Measurements from ENCODE around the gene SPACA9.

SPACA9 gene

DNA sequence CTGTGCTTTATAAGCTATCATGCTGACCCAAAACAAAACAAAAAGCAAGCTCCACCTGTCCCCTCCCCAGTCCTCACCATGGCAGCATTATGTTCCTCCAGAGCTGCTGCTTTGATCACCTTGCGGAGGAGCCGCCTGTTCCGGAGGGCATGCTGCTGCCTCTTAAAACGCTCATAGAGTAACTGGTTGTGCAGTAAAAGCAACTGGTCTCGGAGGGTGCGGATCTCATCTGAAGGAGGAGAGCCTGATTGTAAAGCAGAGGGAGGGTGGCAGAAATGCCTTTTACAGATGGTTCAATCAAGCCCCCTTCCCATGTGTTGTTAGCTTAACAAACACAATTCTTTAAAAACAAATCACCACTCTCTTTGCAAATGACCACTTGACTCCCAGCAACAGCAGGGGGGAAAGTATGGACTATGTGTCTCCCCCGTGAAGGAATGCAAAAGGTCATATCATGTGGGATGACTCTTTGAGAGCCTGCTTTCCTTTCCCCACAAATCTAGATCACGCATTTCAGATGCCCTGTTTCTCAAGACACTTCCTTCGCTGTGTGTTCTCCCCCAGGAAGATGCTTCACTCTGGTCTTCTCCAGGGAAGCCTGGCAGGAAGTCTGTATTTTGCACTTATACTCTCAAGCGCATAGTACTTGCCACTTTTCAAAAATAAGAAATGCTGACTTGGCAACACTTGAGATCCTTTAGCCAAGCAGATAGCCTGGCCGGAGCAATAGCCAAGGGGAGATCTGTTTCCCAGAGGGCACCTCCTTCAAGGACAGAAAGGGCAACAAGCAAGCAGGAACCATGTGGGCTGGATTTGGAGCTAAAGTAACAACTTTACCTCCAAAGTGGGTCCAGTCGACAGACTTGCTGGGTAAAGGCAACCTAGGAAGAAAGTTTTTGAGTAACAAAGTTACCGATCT, 25.1 kb downstream of the SPACA9 start:
- TF ChIP-seq, protein P1, sequence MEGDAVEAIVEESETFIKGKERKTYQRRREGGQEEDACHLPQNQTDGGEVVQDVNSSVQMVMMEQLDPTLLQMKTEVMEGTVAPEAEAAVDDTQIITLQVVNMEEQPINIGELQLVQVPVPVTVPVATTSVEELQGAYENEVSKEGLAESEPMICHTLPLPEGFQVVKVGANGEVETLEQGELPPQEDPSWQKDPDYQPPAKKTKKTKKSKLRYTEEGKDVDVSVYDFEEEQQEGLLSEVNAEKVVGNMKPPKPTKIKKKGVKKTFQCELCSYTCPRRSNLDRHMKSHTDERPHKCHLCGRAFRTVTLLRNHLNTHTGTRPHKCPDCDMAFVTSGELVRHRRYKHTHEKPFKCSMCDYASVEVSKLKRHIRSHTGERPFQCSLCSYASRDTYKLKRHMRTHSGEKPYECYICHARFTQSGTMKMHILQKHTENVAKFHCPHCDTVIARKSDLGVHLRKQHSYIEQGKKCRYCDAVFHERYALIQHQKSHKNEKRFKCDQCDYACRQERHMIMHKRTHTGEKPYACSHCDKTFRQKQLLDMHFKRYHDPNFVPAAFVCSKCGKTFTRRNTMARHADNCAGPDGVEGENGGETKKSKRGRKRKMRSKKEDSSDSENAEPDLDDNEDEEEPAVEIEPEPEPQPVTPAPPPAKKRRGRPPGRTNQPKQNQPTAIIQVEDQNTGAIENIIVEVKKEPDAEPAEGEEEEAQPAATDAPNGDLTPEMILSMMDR (IDR thresholded peaks at IDR 0.05; ENCODE audit: low read depth, low read length): no peak
- no peak for DNase-seq (ENCODE audit: extremely low read depth, low read depth)

DNA sequence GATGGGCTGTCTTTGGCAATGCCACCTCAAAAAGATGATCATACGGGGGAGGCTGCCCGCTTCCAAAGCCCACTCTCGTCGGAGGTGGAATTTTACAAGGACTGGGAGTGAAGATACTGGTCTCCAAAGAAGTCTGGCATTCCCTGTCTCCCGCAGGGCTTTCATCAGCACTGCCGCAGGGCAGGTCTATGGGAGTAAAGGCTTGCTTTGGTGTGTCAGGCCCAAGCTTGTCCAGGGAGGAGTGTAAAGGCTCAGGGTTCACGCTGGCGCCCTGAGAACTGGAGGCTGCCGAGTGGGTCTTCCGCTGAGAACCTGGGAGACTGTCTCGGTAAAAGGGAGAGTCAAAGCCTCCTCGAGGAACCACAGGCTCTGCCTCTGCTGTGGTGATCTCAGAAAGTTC, 27.0 kb downstream of the SPACA9 start:
- DNase-seq (ENCODE audit: extremely low read depth, low read depth): no peak
- TF ChIP-seq, protein P1 (IDR thresholded peaks at IDR 0.05; ENCODE audit: low read depth, low read length): no peak

DNA sequence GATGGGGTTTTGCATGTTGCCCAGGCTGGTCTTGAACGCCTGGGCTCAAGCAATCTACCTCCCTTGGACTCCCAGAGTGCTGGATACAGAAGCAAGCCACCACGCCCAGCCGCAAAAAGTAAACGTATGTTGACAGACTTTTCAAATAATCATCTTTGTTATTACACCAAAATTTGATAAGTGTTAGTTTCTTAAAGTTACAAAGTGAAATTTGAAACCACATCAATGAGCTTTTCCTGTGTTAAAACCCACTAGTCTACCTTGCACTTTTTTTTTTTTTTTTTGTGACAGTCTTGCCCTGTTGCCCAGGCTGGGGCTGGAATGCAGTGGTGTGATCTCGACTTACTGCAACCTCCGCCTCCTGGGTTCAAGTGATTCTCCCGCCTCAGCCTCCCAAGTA, 29.9 kb downstream of the SPACA9 start:
- TF ChIP-seq, protein P1 (IDR thresholded peaks at IDR 0.05; ENCODE audit: low read depth, low read length): no peak
- DNase-seq (ENCODE audit: extremely low read depth, low read depth): no peak

DNA sequence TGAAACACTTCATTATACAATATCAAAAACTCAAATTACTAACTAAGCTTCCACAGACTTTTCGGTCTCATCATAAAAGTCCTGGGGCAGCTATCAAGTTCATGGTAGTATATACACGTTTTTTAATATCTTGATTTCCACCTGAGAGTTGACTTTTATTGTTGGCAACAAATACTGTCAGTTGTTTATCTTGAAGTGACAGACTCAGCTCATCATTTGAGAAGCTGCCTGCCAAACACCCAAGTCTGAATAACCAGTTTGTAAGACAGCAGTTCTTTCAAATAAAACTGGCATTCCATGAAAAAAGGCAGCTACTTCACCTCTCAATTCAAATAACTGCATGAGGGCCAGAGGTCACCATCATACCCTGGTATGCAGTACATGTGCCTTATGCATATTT, 30.6 kb downstream of the SPACA9 start:
- no peak for DNase-seq (ENCODE audit: extremely low read depth, low read depth)
- TF ChIP-seq, protein P1 (IDR thresholded peaks at IDR 0.05; ENCODE audit: low read depth, low read length): no peak

DNA sequence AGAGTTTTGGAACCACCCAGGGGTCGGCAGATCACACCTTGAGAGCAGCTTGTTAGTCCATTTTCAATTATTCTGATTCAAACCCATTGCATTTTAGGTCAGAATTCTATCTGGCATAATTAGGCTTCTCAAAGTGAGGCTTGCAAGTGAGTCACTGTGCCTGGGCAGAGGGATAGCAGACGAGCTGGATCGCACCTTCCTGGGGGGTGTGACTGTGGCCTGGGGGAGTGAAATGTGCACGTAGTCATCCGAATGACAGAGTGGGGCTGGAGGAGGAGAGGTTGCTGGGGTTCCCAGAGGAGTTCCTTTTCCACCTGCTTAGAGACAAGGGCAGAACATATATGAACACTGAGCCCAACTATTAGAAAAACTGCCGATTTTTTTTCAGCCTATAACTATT, 31.7 kb downstream of the SPACA9 start:
- no peak for DNase-seq (ENCODE audit: extremely low read depth, low read depth)
- TF ChIP-seq, protein P1 (IDR thresholded peaks at IDR 0.05; ENCODE audit: low read depth, low read length): no peak

DNA sequence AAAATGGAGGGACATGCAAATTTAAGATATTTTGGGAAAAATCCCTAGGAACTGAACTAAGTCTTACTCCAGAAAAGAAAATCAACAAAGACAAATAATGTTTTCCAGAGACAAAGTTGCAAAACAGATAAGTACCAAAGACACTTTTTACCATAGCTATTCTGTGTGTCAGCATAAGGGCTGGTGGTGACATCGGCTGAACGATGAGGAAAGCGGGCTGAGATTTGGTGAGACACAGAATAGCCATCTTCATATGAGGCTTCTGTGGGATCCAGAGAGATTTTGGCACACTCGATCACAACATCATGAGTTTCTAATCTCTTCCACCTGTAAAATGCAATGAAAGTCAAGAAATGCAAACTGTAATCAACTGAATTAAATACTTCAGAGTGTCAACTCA, 33.4 kb downstream of the SPACA9 start:
- TF ChIP-seq, protein P1 (IDR thresholded peaks at IDR 0.05; ENCODE audit: low read depth, low read length): no peak
- no peak for DNase-seq (ENCODE audit: extremely low read depth, low read depth)

DNA sequence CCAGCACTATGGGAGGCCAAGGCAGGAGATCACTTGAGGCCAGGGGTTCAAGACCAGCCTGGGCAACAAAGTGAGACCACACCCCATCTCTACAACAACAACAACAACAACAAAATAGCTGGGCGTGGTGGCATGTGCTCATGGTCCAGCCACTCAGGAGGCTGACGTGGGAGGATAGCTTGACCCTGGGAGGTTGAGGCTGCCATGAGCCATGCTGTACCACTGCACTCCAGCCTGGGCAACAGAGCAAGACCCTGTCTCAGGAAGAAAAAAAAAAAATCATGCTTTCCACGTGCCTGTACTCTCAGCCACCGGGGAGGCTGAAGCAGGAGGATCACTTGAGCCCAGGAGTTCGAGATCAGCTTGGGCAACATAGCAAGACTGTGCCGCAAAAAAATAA, 36.2 kb downstream of the SPACA9 start:
- DNase-seq (ENCODE audit: extremely low read depth, low read depth): no peak
- TF ChIP-seq, protein P1 (IDR thresholded peaks at IDR 0.05; ENCODE audit: low read depth, low read length): no peak

Measured in AG09319 (cell line).